ENCODE measurements around the gene SKI. TPM values are rescaled to one million over a fixed set of nuclear protein-coding genes. Genes with fewer than 3 reads are reported as not detected.
A peak's percentile ranks its signal among the peaks of the same experiment; 100 is the strongest.

SKI gene
- total RNA-seq, 1 donor = 48.9 TPM

DNA sequence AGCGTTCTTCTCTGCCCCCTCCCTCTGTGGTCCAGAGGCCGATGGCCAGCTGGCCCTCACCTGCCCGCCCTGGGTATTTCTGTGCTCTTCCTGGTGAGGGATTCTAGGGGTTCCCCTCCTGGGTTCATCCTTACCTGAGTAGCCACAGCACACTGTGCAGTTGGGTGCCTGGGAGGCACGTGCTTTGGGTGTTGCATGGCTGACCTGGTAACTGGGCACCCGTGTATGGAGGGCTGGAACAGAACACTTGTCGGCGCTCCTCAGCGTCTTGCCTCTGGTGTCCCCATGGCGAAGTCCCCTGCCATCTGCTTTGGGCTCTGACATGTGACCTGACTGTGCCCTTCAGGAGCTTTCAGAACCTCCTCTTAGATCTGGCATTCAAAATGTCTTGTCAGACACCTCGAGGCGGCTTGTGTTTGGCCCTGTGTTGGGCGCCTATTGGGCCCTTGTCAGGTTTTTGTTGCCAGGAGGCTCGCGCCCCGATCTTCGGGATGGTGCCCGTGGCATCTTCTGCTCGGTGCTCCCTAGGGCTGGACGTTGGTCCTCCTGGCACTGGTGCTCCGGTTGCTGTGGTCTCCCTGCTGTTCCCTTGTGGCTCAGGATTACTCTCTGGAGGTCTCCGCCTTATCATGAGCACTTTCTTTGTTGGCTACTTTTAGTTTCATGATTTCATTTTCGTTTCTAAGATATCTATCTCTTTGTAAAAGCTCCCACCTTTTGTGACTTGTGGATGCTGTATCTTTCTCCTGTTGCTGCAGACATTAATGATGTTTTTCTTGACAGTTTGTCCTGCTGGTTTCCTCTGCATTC is 28.5 kb downstream of the SKI start:
- Histone ChIP-seq H3K36me3 (ENCODE audit: insufficient read depth, low read length) (peaks cover 14% of the 10 kb centered on the region), H3K4me2 (ENCODE audit: insufficient read depth, low read length) (peak overlapping the region; percentile 40), H3K4me3 (ENCODE audit: insufficient read depth, low read length) (peak overlapping the region; percentile 7), H3K9me3 (ENCODE audit: low read depth, low read length) (no peaks in the 10 kb centered on the region), H3K79me2 (ENCODE audit: insufficient read depth, low read length) (peaks cover 99% of the 10 kb centered on the region), H3K27ac (ENCODE audit: low read depth, low read length) (peak overlapping the region; percentile 83), H3K27me3 (ENCODE audit: insufficient read depth, low read length) (no peaks in the 10 kb centered on the region), H2AFZ (ENCODE audit: low read length) (no peak overlapping the region), H4K20me1 (ENCODE audit: insufficient read depth, low read length) (peaks cover 92% of the 10 kb centered on the region), H3K4me1 (ENCODE audit: insufficient read depth, low read length) (peaks cover 16% of the 10 kb centered on the region)
- DNase-seq (ENCODE audit: insufficient read length, low spot score, missing footprints) = no peak
- TF ChIP-seq, protein P1, sequence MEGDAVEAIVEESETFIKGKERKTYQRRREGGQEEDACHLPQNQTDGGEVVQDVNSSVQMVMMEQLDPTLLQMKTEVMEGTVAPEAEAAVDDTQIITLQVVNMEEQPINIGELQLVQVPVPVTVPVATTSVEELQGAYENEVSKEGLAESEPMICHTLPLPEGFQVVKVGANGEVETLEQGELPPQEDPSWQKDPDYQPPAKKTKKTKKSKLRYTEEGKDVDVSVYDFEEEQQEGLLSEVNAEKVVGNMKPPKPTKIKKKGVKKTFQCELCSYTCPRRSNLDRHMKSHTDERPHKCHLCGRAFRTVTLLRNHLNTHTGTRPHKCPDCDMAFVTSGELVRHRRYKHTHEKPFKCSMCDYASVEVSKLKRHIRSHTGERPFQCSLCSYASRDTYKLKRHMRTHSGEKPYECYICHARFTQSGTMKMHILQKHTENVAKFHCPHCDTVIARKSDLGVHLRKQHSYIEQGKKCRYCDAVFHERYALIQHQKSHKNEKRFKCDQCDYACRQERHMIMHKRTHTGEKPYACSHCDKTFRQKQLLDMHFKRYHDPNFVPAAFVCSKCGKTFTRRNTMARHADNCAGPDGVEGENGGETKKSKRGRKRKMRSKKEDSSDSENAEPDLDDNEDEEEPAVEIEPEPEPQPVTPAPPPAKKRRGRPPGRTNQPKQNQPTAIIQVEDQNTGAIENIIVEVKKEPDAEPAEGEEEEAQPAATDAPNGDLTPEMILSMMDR (IDR thresholded peaks at IDR 0.05; ENCODE audit: extremely low read depth, low read depth, low read length) = no peak

DNA sequence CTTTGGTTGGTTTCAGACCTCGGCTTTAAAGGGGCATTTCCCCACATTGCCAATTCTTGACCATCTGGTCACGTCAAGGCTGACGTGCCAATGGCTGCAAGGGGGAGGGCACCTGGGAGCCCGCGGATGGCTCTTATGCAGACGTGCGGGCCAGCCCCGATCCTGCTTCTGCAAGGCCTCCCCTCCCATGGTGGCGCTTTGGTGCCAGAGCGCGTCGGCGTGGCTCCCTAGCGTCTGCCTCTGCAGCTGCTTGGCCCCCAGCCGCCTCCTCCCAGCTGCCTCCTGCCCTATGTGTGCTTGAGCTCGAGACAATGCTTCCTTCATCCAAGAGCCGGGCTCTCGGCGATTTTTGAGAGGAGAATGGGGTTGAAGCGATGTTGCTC is 29.1 kb downstream of the SKI start:
- Histone ChIP-seq H3K4me2 (ENCODE audit: insufficient read depth, low read length) (peak overlapping the region; percentile 40), H3K4me3 (ENCODE audit: insufficient read depth, low read length) (peak overlapping the region; percentile 7), H3K27ac (ENCODE audit: low read depth, low read length) (peak overlapping the region; percentile 83), H3K9me3 (ENCODE audit: low read depth, low read length) (no peaks in the 10 kb centered on the region), H3K27me3 (ENCODE audit: insufficient read depth, low read length) (no peaks in the 10 kb centered on the region), H2AFZ (ENCODE audit: low read length) (no peak overlapping the region), H3K36me3 (ENCODE audit: insufficient read depth, low read length) (peaks cover 14% of the 10 kb centered on the region), H3K4me1 (ENCODE audit: insufficient read depth, low read length) (peaks cover 16% of the 10 kb centered on the region), H3K79me2 (ENCODE audit: insufficient read depth, low read length) (peaks cover 99% of the 10 kb centered on the region), H4K20me1 (ENCODE audit: insufficient read depth, low read length) (peaks cover 86% of the 10 kb centered on the region)
- TF ChIP-seq, protein P1 (IDR thresholded peaks at IDR 0.05; ENCODE audit: extremely low read depth, low read depth, low read length) = no peak
- DNase-seq (ENCODE audit: insufficient read length, low spot score, missing footprints) = peak; percentile 95

DNA sequence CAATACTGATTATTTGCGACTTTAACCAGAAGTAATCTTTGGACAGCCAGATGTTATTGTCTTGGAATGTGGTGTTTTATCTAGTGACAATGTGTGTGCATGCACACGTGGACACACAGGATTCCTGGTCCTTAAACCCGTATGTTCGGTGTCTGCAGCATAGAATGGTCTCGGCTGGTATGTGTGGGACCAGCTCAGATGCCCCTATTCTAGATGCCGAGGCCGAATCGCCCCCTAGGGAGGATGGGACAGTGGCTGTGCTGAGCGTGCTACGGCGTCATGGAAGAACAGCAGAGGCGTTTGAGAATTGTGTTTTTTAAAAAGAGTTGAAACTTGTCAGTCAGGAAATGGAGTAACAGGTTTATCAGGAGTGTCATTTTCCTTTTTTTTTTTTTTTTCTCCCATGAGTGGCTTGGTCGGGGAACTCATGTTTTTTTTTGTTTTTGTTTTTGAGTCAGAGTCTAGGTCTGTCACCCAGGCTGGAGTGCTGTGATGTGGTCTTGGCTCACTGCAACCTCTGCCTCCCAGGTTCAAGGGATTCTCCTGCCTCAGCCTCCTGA is 30.1 kb downstream of the SKI start:
- Histone ChIP-seq H3K27ac (ENCODE audit: low read depth, low read length) (peak overlapping the region; percentile 56), H3K36me3 (ENCODE audit: insufficient read depth, low read length) (peaks cover 11% of the 10 kb centered on the region), H3K4me3 (ENCODE audit: insufficient read depth, low read length) (no peak overlapping the region), H2AFZ (ENCODE audit: low read length) (no peak overlapping the region), H3K4me1 (ENCODE audit: insufficient read depth, low read length) (peaks cover 16% of the 10 kb centered on the region), H3K9me3 (ENCODE audit: low read depth, low read length) (no peaks in the 10 kb centered on the region), H3K27me3 (ENCODE audit: insufficient read depth, low read length) (no peaks in the 10 kb centered on the region), H3K79me2 (ENCODE audit: insufficient read depth, low read length) (peaks cover 99% of the 10 kb centered on the region), H4K20me1 (ENCODE audit: insufficient read depth, low read length) (peaks cover 88% of the 10 kb centered on the region), H3K4me2 (ENCODE audit: insufficient read depth, low read length) (no peak overlapping the region)
- DNase-seq (ENCODE audit: insufficient read length, low spot score, missing footprints) = peak; percentile 85
- TF ChIP-seq, protein P1 (IDR thresholded peaks at IDR 0.05; ENCODE audit: extremely low read depth, low read depth, low read length) = no peak

DNA sequence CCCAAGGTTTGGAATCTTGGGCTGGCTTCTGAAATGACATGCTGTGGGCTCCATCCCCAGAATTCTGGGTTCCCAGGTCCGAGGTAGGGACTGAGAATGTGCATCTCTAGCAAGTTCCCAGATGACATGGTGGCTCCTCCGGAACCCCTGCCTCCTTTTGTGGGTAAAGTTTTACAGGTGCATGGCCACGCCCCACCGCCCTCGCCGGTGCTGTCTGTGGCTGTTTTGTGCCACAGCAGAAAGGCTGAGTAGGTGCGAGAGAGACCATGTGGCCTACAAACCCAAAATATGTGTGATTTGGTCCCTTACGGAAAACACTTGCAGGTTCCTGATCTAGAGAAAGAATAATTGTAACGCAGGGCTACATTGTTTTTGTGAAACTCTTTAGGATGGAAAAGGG is 30.9 kb downstream of the SKI start:
- Histone ChIP-seq H3K4me1 (ENCODE audit: insufficient read depth, low read length) (peaks cover 16% of the 10 kb centered on the region), H3K27me3 (ENCODE audit: insufficient read depth, low read length) (no peaks in the 10 kb centered on the region), H3K4me2 (ENCODE audit: insufficient read depth, low read length) (no peak overlapping the region), H3K4me3 (ENCODE audit: insufficient read depth, low read length) (no peak overlapping the region), H3K9me3 (ENCODE audit: low read depth, low read length) (no peaks in the 10 kb centered on the region), H3K79me2 (ENCODE audit: insufficient read depth, low read length) (peaks cover 99% of the 10 kb centered on the region), H2AFZ (ENCODE audit: low read length) (no peak overlapping the region), H3K27ac (ENCODE audit: low read depth, low read length) (peak overlapping the region; percentile 56), H4K20me1 (ENCODE audit: insufficient read depth, low read length) (peaks cover 88% of the 10 kb centered on the region), H3K36me3 (ENCODE audit: insufficient read depth, low read length) (peaks cover 9% of the 10 kb centered on the region)
- TF ChIP-seq, protein P1 (IDR thresholded peaks at IDR 0.05; ENCODE audit: extremely low read depth, low read depth, low read length) = no peak
- DNase-seq (ENCODE audit: insufficient read length, low spot score, missing footprints) = no peak
